ENCODE results near the gene GALP. TPM values are rescaled to one million over a fixed set of nuclear protein-coding genes. Genes with fewer than 3 reads are reported as not detected.

The GALP gene
- total and polyA plus RNA-seq, 2 donors (not counting 3 experiments of a cell fraction or from before 2014, with no cell fraction given): not detected

DNA sequence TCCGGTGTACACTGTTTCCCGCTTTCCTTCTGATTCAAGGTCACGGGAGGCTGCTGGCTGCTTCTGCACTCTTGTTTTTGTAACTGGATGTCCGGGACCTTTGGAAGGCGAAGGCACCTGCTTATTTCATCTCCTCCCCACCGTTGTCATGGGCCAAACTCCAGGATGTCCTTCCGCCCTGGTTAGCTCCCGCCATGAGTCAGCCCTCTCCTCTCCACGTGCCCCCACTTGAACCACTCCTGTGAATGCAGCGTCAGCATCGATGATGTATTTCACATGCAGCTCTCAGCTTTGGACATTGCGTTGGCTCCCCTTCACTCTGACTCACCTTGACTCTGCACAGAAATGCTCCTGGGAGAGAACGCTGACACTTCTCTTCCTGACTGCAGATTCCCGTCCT is 5.5 kb upstream of the GALP start:
- no peak for FAIRE-seq
- H3K27me3 ChIP-seq (ENCODE audit: control insufficient read depth in 2 of 2, insufficient read depth in 2 of 2, low read length in 2 of 2): peaks cover 0 to 2% of the 10 kb centered on the region in 2 experiments
- DNase-seq (ENCODE audit: low read depth, low spot score): no peak
- no peaks in the 10 kb centered on the region for H4K20me1 ChIP-seq (replicated peaks; ENCODE audit: control insufficient read depth, extremely low read depth, insufficient read depth, low read length)
- intact Hi-C loops (cut with micrococcal nuclease) (loop anchor here (5.0 kb wide), 2 partner anchors 48 to 82 kb away; partner anchors contain the start of gene ZNF787), dilution Hi-C loops (cut with MboI; ENCODE audit: extremely low pct_ligation_motif_present, low sequenced_read_pairs) (no loop called here)
- H3K4me2 ChIP-seq (ENCODE audit: insufficient read depth, low read length): no peak overlapping the region
- no peak overlapping the region for H3K9ac ChIP-seq (replicated peaks; ENCODE audit: extremely low read depth, insufficient read depth, low read length)
- no peak overlapping the region for H3K4me3 ChIP-seq (replicated peaks in 1 of 3; ENCODE audit: insufficient read depth in 1 of 3, low read depth in 1 of 3, low read length in 3 of 3)
- no peaks in the 10 kb centered on the region for H3K79me2 ChIP-seq (ENCODE audit: control insufficient read depth, insufficient read depth, low read length)
- H3K4me1 ChIP-seq (ENCODE audit: control insufficient read depth, extremely low read depth, insufficient read depth, low read length): no peaks in the 10 kb centered on the region
- TF ChIP-seq JUN (IDR thresholded peaks at IDR 0.05; ENCODE audit: borderline replicate concordance, insufficient read depth, insufficient read length, low read depth) (no peak), FOS (IDR thresholded peaks at IDR 0.05; ENCODE audit: borderline replicate concordance, insufficient read depth, low read length) (no peak), MAX (IDR thresholded peaks at IDR 0.05; ENCODE audit: insufficient read depth, insufficient read length) (no peak)
- H3K27ac ChIP-seq (ENCODE audit: insufficient read depth, low read depth, low read length): no peak overlapping the region
- no TSS peak for BruUV-seq (replicated peaks)
- H3K9me3 ChIP-seq (replicated peaks; ENCODE audit: control insufficient read depth, insufficient read depth, low read length): no peaks in the 10 kb centered on the region
- H3K36me3 ChIP-seq (ENCODE audit: control insufficient read depth in 2 of 2, extremely low read depth in 1 of 2, insufficient read depth in 2 of 2, low read length in 2 of 2): no peaks in the 10 kb centered on the region
- no peaks in the 10 kb centered on the region for H3K9me1 ChIP-seq (replicated peaks; ENCODE audit: control insufficient read depth, extremely low read depth, insufficient read depth, low read length)
- ChIA-PET CTCF (interaction anchor here (1.0 to 13.9 kb wide), 6 partner anchors 13 to 538 kb away, joined by 4 to 328 read pairs (median 12); no protein-coding TSS in a partner anchor), POLR2A (no interaction called here)
- H2AFZ ChIP-seq (ENCODE audit: low read depth, low read length): no peak overlapping the region

DNA sequence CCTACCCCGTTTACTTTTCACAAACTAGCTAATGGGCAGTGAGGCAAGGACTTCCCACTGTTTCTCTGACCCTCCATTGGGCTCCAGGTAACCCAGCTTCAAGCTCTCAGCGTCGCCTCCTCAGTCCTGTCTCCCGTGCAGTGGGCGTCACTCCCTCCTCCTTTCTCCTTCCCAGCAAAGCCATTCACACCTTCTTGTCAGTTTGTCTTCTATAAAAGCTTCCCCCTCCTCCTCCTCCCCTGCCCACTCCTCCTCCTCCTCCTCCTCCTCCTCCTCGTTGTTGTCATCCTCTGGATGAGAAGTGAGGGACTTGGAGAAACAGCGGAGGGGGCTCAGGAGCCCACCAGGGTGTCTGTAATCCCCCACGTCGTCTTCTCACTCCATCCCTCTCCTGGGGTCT is 1.7 kb upstream of the GALP start:
- H3K9me1 ChIP-seq (replicated peaks; ENCODE audit: control insufficient read depth, extremely low read depth, insufficient read depth, low read length): no peaks in the 10 kb centered on the region
- peaks cover 0 to 2% of the 10 kb centered on the region in 2 experiments for H3K27me3 ChIP-seq (ENCODE audit: control insufficient read depth in 2 of 2, insufficient read depth in 2 of 2, low read length in 2 of 2)
- dilution Hi-C loops (cut with MboI; ENCODE audit: extremely low pct_ligation_motif_present, low sequenced_read_pairs): no loop called here
- no peak overlapping the region for H3K4me3 ChIP-seq (replicated peaks in 1 of 3; ENCODE audit: insufficient read depth in 1 of 3, low read depth in 1 of 3, low read length in 3 of 3)
- TF ChIP-seq MAX (IDR thresholded peaks at IDR 0.05; ENCODE audit: insufficient read depth, insufficient read length) (no peak), MYC (IDR thresholded peaks at IDR 0.05; ENCODE audit: low read depth, low read length) (no peak), POLR2A (IDR thresholded peaks at IDR 0.05; ENCODE audit: low read depth, low read length) (no peak), JUN (IDR thresholded peaks at IDR 0.05; ENCODE audit: borderline replicate concordance, insufficient read depth, insufficient read length, low read depth) (no peak), EZH2 (IDR thresholded peaks at IDR 0.05; ENCODE audit: borderline replicate concordance, low read depth, low read length, severe bottlenecking) (no peak), GATA2 (IDR thresholded peaks at IDR 0.05; ENCODE audit: insufficient read depth, insufficient read length, low read depth, low read length) (no peak), CTCF (IDR thresholded peaks at IDR 0.05; ENCODE audit: extremely low read depth in 1 of 2, insufficient read depth in 1 of 2, low read depth in 1 of 2, low read length in 2 of 2) (no peak), FOS (IDR thresholded peaks at IDR 0.05; ENCODE audit: borderline replicate concordance, insufficient read depth, low read length) (no peak), POLR2AphosphoS5 (IDR thresholded peaks at IDR 0.05; ENCODE audit: insufficient read depth, low read depth, low read length) (no peak)
- H4K20me1 ChIP-seq (replicated peaks; ENCODE audit: control insufficient read depth, extremely low read depth, insufficient read depth, low read length): no peaks in the 10 kb centered on the region
- H2AFZ ChIP-seq (ENCODE audit: low read depth, low read length): no peak overlapping the region
- H3K9me3 ChIP-seq (replicated peaks; ENCODE audit: control insufficient read depth, insufficient read depth, low read length): no peaks in the 10 kb centered on the region
- CTCF ChIA-PET: interaction anchor here (0.7 to 13.9 kb wide), 5 partner anchors 48 to 159 kb away, joined by 3 to 328 read pairs (median 17); no protein-coding TSS in a partner anchor
- H3K27ac ChIP-seq (ENCODE audit: insufficient read depth, low read depth, low read length): no peak overlapping the region
- no peaks in the 10 kb centered on the region for H3K4me1 ChIP-seq (ENCODE audit: control insufficient read depth, extremely low read depth, insufficient read depth, low read length)
- DNase-seq (ENCODE audit: low read depth, low spot score): no peak
- H3K4me2 ChIP-seq (ENCODE audit: insufficient read depth, low read length): no peak overlapping the region
- no peak overlapping the region for H3K9ac ChIP-seq (replicated peaks; ENCODE audit: extremely low read depth, insufficient read depth, low read length)
- BruUV-seq (replicated peaks): no TSS peak
- POLR2A ChIA-PET: no interaction called here
- intact Hi-C loops (cut with micrococcal nuclease): loop anchor here (5.0 kb wide), 2 partner anchors 52 to 78 kb away; partner anchors contain the start of gene ZNF787
- no peaks in the 10 kb centered on the region for H3K36me3 ChIP-seq (ENCODE audit: control insufficient read depth in 2 of 2, extremely low read depth in 1 of 2, insufficient read depth in 2 of 2, low read length in 2 of 2)
- FAIRE-seq: no peak
- H3K79me2 ChIP-seq (ENCODE audit: control insufficient read depth, insufficient read depth, low read length): no peaks in the 10 kb centered on the region
